Ovary (tissue), 3 donors: Measurements from ENCODE around the gene WDR6.

Experiments
- CTCF ChIP-seq, 3 donors: fragments of 450-650 bp in 2 of 3; fragments of 200-600 bp in 1 of 3; IDR thresholded peaks; one replicate each; pipeline versions ENCODE4 v1.5.1 to v1.8.0; 2016 to 2022; ENCODE audit warnings: antibody characterized with exemption in 3 of 3, mild to moderate bottlenecking in 1 of 3
- EP300 ChIP-seq: sonication (generic); formaldehyde crosslinking; IDR thresholded peaks from one replicate; pipeline ENCODE4 v1.6.1; 2017; ENCODE audit warnings: antibody characterized with exemption
- donor health status: DM: no; HTN: no; CAD: no.

GRCh38 chr3:49015765-49016164, 8.6 kb downstream of the WDR6 start:
- TF ChIP-seq EP300 (no peak), CTCF (IDR thresholded peaks at IDR 0.05) (no peak)
